PC-9 (cell line): ENCODE measurements around the gene RAB1B. TPM values are rescaled to one million over a fixed set of nuclear protein-coding genes. Genes with fewer than 3 reads are reported as not detected.

ENCODE experiments used
- BruUV-seq: library from RNA; stranded (reverse); fragments of 400-500 nt; replicated peaks from 2 replicates; lab custom pipeline; 2021; lab: Mats Ljungman, UMichigan
- CTCF ChIA-PET: fragments of 300-600 bp; sonication (Branson Sonifier 250); formaldehyde crosslinking; loops from one replicate; lab custom pipeline; 2022; ENCODE audit warnings: antibody characterized with exemption; lab: Charles Lee
- POLR2A ChIA-PET: fragments of 300-600 bp; sonication (Branson Sonifier 250); formaldehyde crosslinking; loops from one replicate; lab custom pipeline; 2022; ENCODE audit warnings: antibody characterized with exemption; ENCODE audit not compliant: unreplicated experiment; lab: Charles Lee
- DNase-seq, 2 experiments: peaks; one replicate each; pipeline versions ENCODE4 v3.0.0 to v3.0.0-alpha.2; 2015 to 2022; ENCODE audit warnings: mixed read lengths in 1 of 2
- H2AFZ ChIP-seq: fragments of 200-600 bp; sonication (generic); 2 replicates; pipeline ENCODE4 v1.8.1; 2017; ENCODE audit warnings: antibody characterized with exemption
- H3F3A ChIP-seq: fragments of 200-600 bp; sonication (generic); 2 replicates; pipeline ENCODE4 v1.8.1; 2017; ENCODE audit warnings: antibody characterized with exemption, mild to moderate bottlenecking, low read depth; ENCODE audit not compliant: insufficient read depth
- H3K27ac ChIP-seq: fragments of 200-600 bp; sonication (generic); 2 replicates; pipeline ENCODE4 v1.6.1; 2016; ENCODE audit warnings: mixed run types
- H3K27me3 ChIP-seq: fragments of 200-600 bp; sonication (generic); 2 replicates; pipeline ENCODE4 v1.6.1; 2016; ENCODE audit warnings: low read depth, mixed run types; ENCODE audit not compliant: insufficient read depth
- H3K36me3 ChIP-seq: fragments of 200-600 bp; sonication (generic); 2 replicates; pipeline ENCODE4 v1.6.1; 2016; ENCODE audit warnings: low read depth, mixed run types
- H3K4me1 ChIP-seq: fragments of 200-600 bp; sonication (generic); replicated peaks from 2 replicates; pipeline ENCODE4 v1.6.1; 2016; ENCODE audit warnings: mixed run types; ENCODE audit not compliant: insufficient read depth
- H3K4me2 ChIP-seq: fragments of 200-600 bp; sonication (generic); 2 replicates; pipeline ENCODE4 v1.6.1; 2017; ENCODE audit warnings: mixed run types
- H3K4me3 ChIP-seq: fragments of 200-600 bp; sonication (generic); 2 replicates; pipeline ENCODE4 v1.6.1; 2016; ENCODE audit warnings: mixed run types
- H3K79me2 ChIP-seq: fragments of 200-600 bp; sonication (generic); 2 replicates; pipeline ENCODE4 v1.6.1; 2017; ENCODE audit warnings: low read depth, mixed run types
- H3K9me2 ChIP-seq: fragments of 200-600 bp; sonication (generic); 2 replicates; pipeline ENCODE4 v1.8.1; 2017; ENCODE audit warnings: mild to moderate bottlenecking; ENCODE audit not compliant: insufficient read depth
- H3K9me3 ChIP-seq: fragments of 200-600 bp; sonication (generic); 2 replicates; pipeline ENCODE4 v1.8.1; 2016; ENCODE audit warnings: low read depth; ENCODE audit not compliant: insufficient read depth
- H4K20me1 ChIP-seq: fragments of 200-600 bp; sonication (generic); 2 replicates; pipeline ENCODE4 v1.8.1; 2017; ENCODE audit not compliant: insufficient read depth
- CTCF ChIP-seq: fragments of 200-600 bp; sonication (generic); conservative IDR thresholded peaks from 2 replicates; pipeline ENCODE4 v1.6.1; 2017; ENCODE audit warnings: mixed run types, antibody characterized with exemption, mild to moderate bottlenecking, moderate library complexity
- EZH2 ChIP-seq: fragments of 200-600 bp; sonication (generic); IDR thresholded peaks from 2 replicates; pipeline ENCODE4 v1.8.0; 2017; ENCODE audit warnings: antibody characterized with exemption, low read depth
- intact Hi-C: fragments of 100-400 bp; cut with micrococcal nuclease; formaldehyde crosslinking; loops from one replicate; pipeline ENCODE4 v1.10.0; 2022; ENCODE audit not compliant: unreplicated experiment
- total RNA-seq: library from RNA; stranded (reverse); gene quantifications from 2 replicates; pipeline ENCODE4 v1.2.3, GENCODE V29; 2021

RAB1B gene
- total RNA-seq, 1 experiment from 2014 or later, result 232 TPM

- intact Hi-C loops, result no loop called here
- H3K9me3 ChIP-seq, result no peaks in the 10 kb centered on the region
- peak within 1 kb of the TSS; percentile 91; the same call in 1 of the 2 replicates for H3K4me2 ChIP-seq
- peaks cover 18% of the 10 kb centered on the region for H3K79me2 ChIP-seq
- POLR2A ChIA-PET, result no interaction called here
- no peaks in the 10 kb centered on the region for H3K36me3 ChIP-seq
- 0 out of 2 replicates have a peak, but pooled peaks cover 1% of the 10 kb centered on the region for H3K27me3 ChIP-seq
- H3F3A ChIP-seq, result peaks cover 20% of the 10 kb centered on the region
- no peak within 1 kb of the TSS for H3K4me3 ChIP-seq
- TF ChIP-seq EZH2 (no peak), CTCF (no peak)
- CTCF ChIA-PET, result no interaction called here
- no peak for DNase-seq
- no peaks in the 10 kb centered on the region for H3K9me2 ChIP-seq
- no peak within 1 kb of the TSS for H2AFZ ChIP-seq
- H4K20me1 ChIP-seq, result peaks cover 3% of the 10 kb centered on the region; the same call in 1 of the 2 replicates
- BruUV-seq, result no TSS peak
- H3K27ac ChIP-seq, result no peak within 1 kb of the TSS
- H3K4me1 ChIP-seq, result peaks cover 19% of the 10 kb centered on the region
Observed at GRCh38 chr11:66291706-66292542, 23.5 kb downstream of the RAB1B start, which contains the start of gene TMEM151A. Gene TMEM151A (plus strand): TSS chr11:66291894. CDS start chr11:66292014, 120 bp downstream.

- Histone ChIP-seq H3K4me2 (no peak overlapping the region), H3K79me2 (peaks cover 10% of the 10 kb centered on the region), H3K4me1 (peaks cover 15% of the 10 kb centered on the region), H3K27me3 (0 out of 2 replicates have a peak, but pooled peaks cover 6% of the 10 kb centered on the region), H3K9me3 (no peaks in the 10 kb centered on the region), H3K9me2 (no peaks in the 10 kb centered on the region), H3K27ac (no peak overlapping the region), H3K36me3 (no peaks in the 10 kb centered on the region), H2AFZ (no peak overlapping the region), H3K4me3 (no peak overlapping the region), H4K20me1 (no peaks in the 10 kb centered on the region), H3F3A (peaks cover 20% of the 10 kb centered on the region)
- no TSS peak for BruUV-seq
- ChIA-PET CTCF (no interaction called here), POLR2A (no interaction called here)
- TF ChIP-seq EZH2 (no peak), CTCF (no peak)
- no peak for DNase-seq
- intact Hi-C loops, result no loop called here
Observed at GRCh38 chr11:66292543-66293332, 24.3 kb downstream of the RAB1B start.

GRCh38 chr11:66293352-66293751 lies 24.9 kb downstream of the RAB1B start:
- H3K27me3 ChIP-seq, result peaks cover 10% of the 10 kb centered on the region; the same call in 1 of the 2 replicates
- POLR2A ChIA-PET, result no interaction called here
- intact Hi-C loops, result no loop called here
- no peak overlapping the region for H3K4me2 ChIP-seq
- peaks cover 11% of the 10 kb centered on the region for H3K4me1 ChIP-seq
- DNase-seq, result no peak
- peaks cover 4% of the 10 kb centered on the region for H3K79me2 ChIP-seq
- CTCF ChIA-PET, result no interaction called here
- H4K20me1 ChIP-seq, result no peaks in the 10 kb centered on the region
- no peak for TF ChIP-seq CTCF
- no peak for TF ChIP-seq EZH2
- H3F3A ChIP-seq, result peaks cover 20% of the 10 kb centered on the region
- H2AFZ ChIP-seq, result no peak overlapping the region
- H3K27ac ChIP-seq, result no peak overlapping the region
- H3K4me3 ChIP-seq, result no peak overlapping the region
- H3K36me3 ChIP-seq, result no peaks in the 10 kb centered on the region
- no peaks in the 10 kb centered on the region for H3K9me2 ChIP-seq
- BruUV-seq, result no TSS peak
- H3K9me3 ChIP-seq, result no peaks in the 10 kb centered on the region
